ENCODE measurements around the gene CREB3L2.
"Not testable (repeated sequence)": the region's sequence is repeated elsewhere in the genome, so short reads cannot be mapped to it uniquely, and the experiment has no call there.

CREB3L2 gene

DNA sequence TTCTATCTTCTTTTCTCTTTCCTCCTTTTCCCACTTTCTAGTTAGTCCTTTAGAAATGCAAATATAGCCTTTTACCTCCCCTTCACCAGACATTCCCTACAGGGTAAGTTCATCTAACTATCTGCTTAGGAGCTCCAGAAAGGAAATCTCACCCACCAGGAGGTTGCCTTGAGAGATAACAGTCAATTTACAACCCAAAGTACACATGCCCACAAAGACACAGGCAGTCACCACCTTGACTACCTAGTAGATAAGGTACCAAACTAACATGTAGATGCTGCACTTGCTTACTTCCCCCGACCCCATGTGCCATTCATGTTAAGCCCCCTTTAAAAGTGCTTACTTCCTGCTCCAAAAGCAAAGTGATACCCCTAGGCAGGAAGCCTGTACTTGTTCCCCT, 12.8 kb upstream of the CREB3L2 start (continued):
- TF ChIP-seq, protein P1, sequence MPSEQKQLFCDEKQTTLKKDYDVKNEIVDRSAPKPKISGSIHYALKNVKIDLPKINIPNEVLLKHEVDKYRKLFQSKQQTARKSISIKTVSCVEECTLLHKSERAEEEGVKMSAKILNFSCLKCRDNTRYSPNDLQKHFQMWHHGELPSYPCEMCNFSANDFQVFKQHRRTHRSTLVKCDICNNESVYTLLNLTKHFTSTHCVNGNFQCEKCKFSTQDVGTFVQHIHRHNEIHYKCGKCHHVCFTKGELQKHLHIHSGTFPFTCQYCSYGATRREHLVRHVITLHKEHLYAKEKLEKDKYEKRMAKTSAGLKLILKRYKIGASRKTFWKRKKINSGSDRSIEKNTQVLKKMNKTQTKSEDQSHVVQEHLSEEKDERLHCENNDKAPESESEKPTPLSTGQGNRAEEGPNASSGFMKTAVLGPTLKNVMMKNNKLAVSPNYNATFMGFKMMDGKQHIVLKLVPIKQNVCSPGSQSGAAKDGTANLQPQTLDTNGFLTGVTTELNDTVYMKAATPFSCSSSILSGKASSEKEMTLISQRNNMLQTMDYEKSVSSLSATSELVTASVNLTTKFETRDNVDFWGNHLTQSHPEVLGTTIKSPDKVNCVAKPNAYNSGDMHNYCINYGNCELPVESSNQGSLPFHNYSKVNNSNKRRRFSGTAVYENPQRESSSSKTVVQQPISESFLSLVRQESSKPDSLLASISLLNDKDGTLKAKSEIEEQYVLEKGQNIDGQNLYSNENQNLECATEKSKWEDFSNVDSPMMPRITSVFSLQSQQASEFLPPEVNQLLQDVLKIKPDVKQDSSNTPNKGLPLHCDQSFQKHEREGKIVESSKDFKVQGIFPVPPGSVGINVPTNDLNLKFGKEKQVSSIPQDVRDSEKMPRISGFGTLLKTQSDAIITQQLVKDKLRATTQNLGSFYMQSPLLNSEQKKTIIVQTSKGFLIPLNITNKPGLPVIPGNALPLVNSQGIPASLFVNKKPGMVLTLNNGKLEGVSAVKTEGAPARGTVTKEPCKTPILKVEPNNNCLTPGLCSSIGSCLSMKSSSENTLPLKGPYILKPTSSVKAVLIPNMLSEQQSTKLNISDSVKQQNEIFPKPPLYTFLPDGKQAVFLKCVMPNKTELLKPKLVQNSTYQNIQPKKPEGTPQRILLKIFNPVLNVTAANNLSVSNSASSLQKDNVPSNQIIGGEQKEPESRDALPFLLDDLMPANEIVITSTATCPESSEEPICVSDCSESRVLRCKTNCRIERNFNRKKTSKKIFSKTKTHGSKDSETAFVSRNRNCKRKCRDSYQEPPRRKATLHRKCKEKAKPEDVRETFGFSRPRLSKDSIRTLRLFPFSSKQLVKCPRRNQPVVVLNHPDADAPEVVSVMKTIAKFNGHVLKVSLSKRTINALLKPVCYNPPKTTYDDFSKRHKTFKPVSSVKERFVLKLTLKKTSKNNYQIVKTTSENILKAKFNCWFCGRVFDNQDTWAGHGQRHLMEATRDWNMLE (tag by site-specific recombination; conservative IDR thresholded peaks at IDR 0.05; ENCODE audit: low read depth): no peak
- TF ChIP-seq ZNF658 (tag by site-specific recombination; IDR thresholded peaks at IDR 0.05): no peak
- TF ChIP-seq, protein P2, sequence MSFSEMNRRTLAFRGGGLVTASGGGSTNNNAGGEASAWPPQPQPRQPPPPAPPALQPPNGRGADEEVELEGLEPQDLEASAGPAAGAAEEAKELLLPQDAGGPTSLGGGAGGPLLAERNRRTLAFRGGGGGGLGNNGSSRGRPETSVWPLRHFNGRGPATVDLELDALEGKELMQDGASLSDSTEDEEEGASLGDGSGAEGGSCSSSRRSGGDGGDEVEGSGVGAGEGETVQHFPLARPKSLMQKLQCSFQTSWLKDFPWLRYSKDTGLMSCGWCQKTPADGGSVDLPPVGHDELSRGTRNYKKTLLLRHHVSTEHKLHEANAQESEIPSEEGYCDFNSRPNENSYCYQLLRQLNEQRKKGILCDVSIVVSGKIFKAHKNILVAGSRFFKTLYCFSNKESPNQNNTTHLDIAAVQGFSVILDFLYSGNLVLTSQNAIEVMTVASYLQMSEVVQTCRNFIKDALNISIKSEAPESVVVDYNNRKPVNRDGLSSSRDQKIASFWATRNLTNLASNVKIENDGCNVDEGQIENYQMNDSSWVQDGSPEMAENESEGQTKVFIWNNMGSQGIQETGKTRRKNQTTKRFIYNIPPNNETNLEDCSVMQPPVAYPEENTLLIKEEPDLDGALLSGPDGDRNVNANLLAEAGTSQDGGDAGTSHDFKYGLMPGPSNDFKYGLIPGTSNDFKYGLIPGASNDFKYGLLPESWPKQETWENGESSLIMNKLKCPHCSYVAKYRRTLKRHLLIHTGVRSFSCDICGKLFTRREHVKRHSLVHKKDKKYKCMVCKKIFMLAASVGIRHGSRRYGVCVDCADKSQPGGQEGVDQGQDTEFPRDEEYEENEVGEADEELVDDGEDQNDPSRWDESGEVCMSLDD (tag by site-specific recombination; IDR thresholded peaks at IDR 0.05): no peak
- TF ChIP-seq ZNF558 (tag by site-specific recombination; IDR thresholded peaks at IDR 0.05): no peak
- TF ChIP-seq MYNN (tag by site-specific recombination; IDR thresholded peaks at IDR 0.05; ENCODE audit: borderline replicate concordance): no peak

GRCh38 chr7:138014201-138014600, 12.3 kb upstream of the CREB3L2 start:
- H3K36me3 ChIP-seq (ENCODE audit: control insufficient read depth in 2 of 2, insufficient read depth in 1 of 2, low read length in 2 of 2); POLR2A ChIA-PET; H3K9me3 ChIP-seq (ENCODE audit: control insufficient read depth, insufficient read depth, low read depth, low read length); H3K4me1 ChIP-seq (ENCODE audit: control insufficient read depth, insufficient read depth, low read length); H3K4me3 ChIP-seq (ENCODE audit: low read depth, low read length); H3K27ac ChIP-seq (ENCODE audit: extremely low read depth, low read depth, low read length): not testable (repeated sequence)
- CTCF ChIA-PET: interaction anchor here (0.6 to 2.3 kb wide), 3 partner anchors 11 to 749 kb away, joined by 3 to 10 read pairs (median 3); no protein-coding TSS in a partner anchor

GRCh38 chr7:138009350-138009653, 7.4 kb upstream of the CREB3L2 start:
- Histone ChIP-seq H3K4me3 (ENCODE audit: low read depth, low read length) (no peak overlapping the region), H3K36me3 (ENCODE audit: control insufficient read depth in 2 of 2, insufficient read depth in 1 of 2, low read length in 2 of 2) (no peaks in the 10 kb centered on the region), H3K4me1 (ENCODE audit: control insufficient read depth, insufficient read depth, low read length) (no peaks in the 10 kb centered on the region), H3K27ac (ENCODE audit: extremely low read depth, low read depth, low read length) (no peak overlapping the region), H3K9me3 (ENCODE audit: control insufficient read depth, insufficient read depth, low read depth, low read length) (no peaks in the 10 kb centered on the region)
- POLR2A ChIA-PET: no interaction called here
- CTCF ChIA-PET: interaction anchor here (0.6 to 7.1 kb wide), 15 partner anchors 9 to 1239 kb away, joined by 3 to 143 read pairs (median 3); no protein-coding TSS in a partner anchor
- TF ChIP-seq ZNF660 (tag by site-specific recombination; IDR thresholded peaks at IDR 0.05) (no peak), ZBTB20 (tag by site-specific recombination; IDR thresholded peaks at IDR 0.05) (no peak), ZNF600 (tag by site-specific recombination; IDR thresholded peaks at IDR 0.05) (no peak), ZSCAN30 (tag by site-specific recombination; IDR thresholded peaks at IDR 0.05) (no peak), ZNF677 (tag by site-specific recombination; IDR thresholded peaks at IDR 0.05) (no peak), SCRT1 (tag by site-specific recombination; IDR thresholded peaks at IDR 0.05; ENCODE audit: borderline replicate concordance) (no peak), ZNF623 (tag by site-specific recombination; IDR thresholded peaks at IDR 0.05) (no peak), ZNF221 (tag by site-specific recombination; IDR thresholded peaks at IDR 0.05; ENCODE audit: borderline replicate concordance) (no peak), KLF9 (tag by site-specific recombination; IDR thresholded peaks at IDR 0.05; ENCODE audit: low read depth) (no peak), ZNF175 (tag by site-specific recombination; IDR thresholded peaks at IDR 0.05) (no peak), PRDM4 (tag by site-specific recombination; IDR thresholded peaks at IDR 0.05) (no peak), ZBTB17 (tag by site-specific recombination; IDR thresholded peaks at IDR 0.05) (no peak), ZNF114 (tag by site-specific recombination; IDR thresholded peaks at IDR 0.05) (no peak), ZNF571 (tag by site-specific recombination; IDR thresholded peaks at IDR 0.05) (no peak), ZNF585B (tag by site-specific recombination; IDR thresholded peaks at IDR 0.05) (no peak)
- TF ChIP-seq, protein P3, sequence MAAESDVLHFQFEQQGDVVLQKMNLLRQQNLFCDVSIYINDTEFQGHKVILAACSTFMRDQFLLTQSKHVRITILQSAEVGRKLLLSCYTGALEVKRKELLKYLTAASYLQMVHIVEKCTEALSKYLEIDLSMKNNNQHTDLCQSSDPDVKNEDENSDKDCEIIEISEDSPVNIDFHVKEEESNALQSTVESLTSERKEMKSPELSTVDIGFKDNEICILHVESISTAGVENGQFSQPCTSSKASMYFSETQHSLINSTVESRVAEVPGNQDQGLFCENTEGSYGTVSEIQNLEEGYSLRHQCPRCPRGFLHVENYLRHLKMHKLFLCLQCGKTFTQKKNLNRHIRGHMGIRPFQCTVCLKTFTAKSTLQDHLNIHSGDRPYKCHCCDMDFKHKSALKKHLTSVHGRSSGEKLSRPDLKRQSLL (tag by site-specific recombination; IDR thresholded peaks at IDR 0.05): no peak
